ENCODE measurements around the gene CTDP1. TPM values are rescaled to one million over a fixed set of nuclear protein-coding genes. Genes with fewer than 3 reads are reported as not detected.

CTDP1 gene
- total and polyA plus RNA-seq, 9 of the 15 experiments (the other 6 are each of a cell fraction or from before 2014, with no cell fraction given): 0.07 to 19.2 (median 4.0) TPM

DNA sequence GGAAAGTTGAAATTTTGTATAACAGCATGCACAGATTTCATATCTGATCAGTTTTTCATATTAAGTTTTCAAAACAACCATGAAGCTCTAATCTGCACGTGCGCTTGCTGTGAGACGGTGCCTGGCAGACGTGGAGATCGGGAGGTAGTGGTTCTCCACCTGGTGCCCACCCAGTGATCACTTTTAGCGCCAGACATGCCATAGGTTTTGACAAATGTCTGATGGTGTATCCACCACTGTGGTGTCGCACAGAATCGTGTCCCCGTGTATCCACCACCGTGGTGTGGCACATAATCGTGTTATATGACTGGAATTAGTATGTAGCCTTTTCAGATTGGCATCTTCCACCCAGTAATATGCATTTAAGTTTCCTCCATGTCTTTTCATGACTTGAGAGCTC lies 77.2 kb downstream of the CTDP1 start:
- ChIA-PET CTCF (ENCODE audit: low intra/inter-chr PET ratio) (no interaction called here), POLR2A (no interaction called here)
- no peak overlapping the region for H3K9ac ChIP-seq (ENCODE audit: insufficient read depth in 1 of 2, low read depth in 2 of 2, low read length in 2 of 2)
- in situ Hi-C loops (cut with MboI) (no loop called here), intact Hi-C loops (cut with micrococcal nuclease) (no loop called here)
- no peaks in the 10 kb centered on the region for H3K79me2 ChIP-seq (ENCODE audit: control insufficient read depth, insufficient read depth, low read length)
- no peaks in the 10 kb centered on the region for H3K4me1 ChIP-seq (replicated peaks in 1 of 2; ENCODE audit: control insufficient read depth in 2 of 2, insufficient read depth in 2 of 2, low read length in 2 of 2)
- BruUV-seq (replicated peaks): no TSS peak
- no peak for FAIRE-seq
- H3K4me3 ChIP-seq: no peak overlapping the region
- ATAC-seq: no peak
- H2AFZ ChIP-seq (ENCODE audit: low read depth, low read length): no peak overlapping the region
- H3K27me3 ChIP-seq (ENCODE audit: control insufficient read depth in 2 of 2, insufficient read depth in 2 of 2, low read length in 2 of 2): no peaks in the 10 kb centered on the region
- no peaks in the 10 kb centered on the region for H3K9me1 ChIP-seq (ENCODE audit: control insufficient read depth, insufficient read depth, low read length)
- H4K20me1 ChIP-seq (replicated peaks; ENCODE audit: control insufficient read depth, insufficient read depth, low read length): no peaks in the 10 kb centered on the region
- DNase-seq (ENCODE audit: extremely low read depth in 1 of 4, low spot score in 3 of 4): no peak
- no peaks in the 10 kb centered on the region for H3K9me3 ChIP-seq (replicated peaks; ENCODE audit: control insufficient read depth, insufficient read depth, low read depth, low read length)
- H3K36me3 ChIP-seq (ENCODE audit: control insufficient read depth, insufficient read depth, low read length): peaks cover 12% of the 10 kb centered on the region; the same call in 1 of the 3 replicates
- WGBS (ENCODE audit: insufficient coverage, low coverage, missing lambda C conversion rate): 86% methylated on average over 11 of the region's 11 CpGs
- no peak overlapping the region for H3K27ac ChIP-seq (ENCODE audit: extremely low read depth, low read depth, low read length)
- H3K4me2 ChIP-seq (ENCODE audit: insufficient read depth, low read length): no peak overlapping the region
- TF ChIP-seq POLR2A (conservative IDR thresholded peaks at IDR 0.05) (no peak), KLF10 (CRISPR knock-in tag; IDR thresholded peaks at IDR 0.05) (no peak), ZNF282 (CRISPR knock-in tag; IDR thresholded peaks at IDR 0.05) (no peak), EP300 (IDR thresholded peaks at IDR 0.05; ENCODE audit: low read length) (no peak), ESRRB (CRISPR knock-in tag; IDR thresholded peaks at IDR 0.05; ENCODE audit: borderline replicate concordance) (no peak), DNMT1 (IDR thresholded peaks at IDR 0.05) (no peak), KLF6 (CRISPR knock-in tag; IDR thresholded peaks at IDR 0.05; ENCODE audit: borderline replicate concordance) (no peak), MTA2 (IDR thresholded peaks at IDR 0.05; ENCODE audit: low read depth) (no peak), SP2 (IDR thresholded peaks at IDR 0.05; ENCODE audit: extremely low read depth, low read depth, low read length, poor library complexity, severe bottlenecking) (no peak), ADNP (tag; IDR thresholded peaks at IDR 0.05) (no peak), SAP30 (IDR thresholded peaks at IDR 0.05; ENCODE audit: borderline replicate concordance, insufficient read depth, low read depth, low read length, poor library complexity, severe bottlenecking) (no peak), PURB (CRISPR knock-in tag; IDR thresholded peaks at IDR 0.05; ENCODE audit: low read depth) (no peak)
- TF ChIP-seq, protein P1, sequence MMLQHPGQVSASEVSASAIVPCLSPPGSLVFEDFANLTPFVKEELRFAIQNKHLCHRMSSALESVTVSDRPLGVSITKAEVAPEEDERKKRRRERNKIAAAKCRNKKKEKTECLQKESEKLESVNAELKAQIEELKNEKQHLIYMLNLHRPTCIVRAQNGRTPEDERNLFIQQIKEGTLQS (IDR thresholded peaks at IDR 0.05): no peak
- TF ChIP-seq, protein P1 (CRISPR knock-in tag; conservative IDR thresholded peaks at IDR 0.05): no peak
- TF ChIP-seq, protein P2, sequence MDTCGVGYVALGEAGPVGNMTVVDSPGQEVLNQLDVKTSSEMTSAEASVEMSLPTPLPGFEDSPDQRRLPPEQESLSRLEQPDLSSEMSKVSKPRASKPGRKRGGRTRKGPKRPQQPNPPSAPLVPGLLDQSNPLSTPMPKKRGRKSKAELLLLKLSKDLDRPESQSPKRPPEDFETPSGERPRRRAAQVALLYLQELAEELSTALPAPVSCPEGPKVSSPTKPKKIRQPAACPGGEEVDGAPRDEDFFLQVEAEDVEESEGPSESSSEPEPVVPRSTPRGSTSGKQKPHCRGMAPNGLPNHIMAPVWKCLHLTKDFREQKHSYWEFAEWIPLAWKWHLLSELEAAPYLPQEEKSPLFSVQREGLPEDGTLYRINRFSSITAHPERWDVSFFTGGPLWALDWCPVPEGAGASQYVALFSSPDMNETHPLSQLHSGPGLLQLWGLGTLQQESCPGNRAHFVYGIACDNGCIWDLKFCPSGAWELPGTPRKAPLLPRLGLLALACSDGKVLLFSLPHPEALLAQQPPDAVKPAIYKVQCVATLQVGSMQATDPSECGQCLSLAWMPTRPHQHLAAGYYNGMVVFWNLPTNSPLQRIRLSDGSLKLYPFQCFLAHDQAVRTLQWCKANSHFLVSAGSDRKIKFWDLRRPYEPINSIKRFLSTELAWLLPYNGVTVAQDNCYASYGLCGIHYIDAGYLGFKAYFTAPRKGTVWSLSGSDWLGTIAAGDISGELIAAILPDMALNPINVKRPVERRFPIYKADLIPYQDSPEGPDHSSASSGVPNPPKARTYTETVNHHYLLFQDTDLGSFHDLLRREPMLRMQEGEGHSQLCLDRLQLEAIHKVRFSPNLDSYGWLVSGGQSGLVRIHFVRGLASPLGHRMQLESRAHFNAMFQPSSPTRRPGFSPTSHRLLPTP (IDR thresholded peaks at IDR 0.05; ENCODE audit: borderline replicate concordance, extremely low read depth, insufficient read length): no peak
- TF ChIP-seq, protein P3, sequence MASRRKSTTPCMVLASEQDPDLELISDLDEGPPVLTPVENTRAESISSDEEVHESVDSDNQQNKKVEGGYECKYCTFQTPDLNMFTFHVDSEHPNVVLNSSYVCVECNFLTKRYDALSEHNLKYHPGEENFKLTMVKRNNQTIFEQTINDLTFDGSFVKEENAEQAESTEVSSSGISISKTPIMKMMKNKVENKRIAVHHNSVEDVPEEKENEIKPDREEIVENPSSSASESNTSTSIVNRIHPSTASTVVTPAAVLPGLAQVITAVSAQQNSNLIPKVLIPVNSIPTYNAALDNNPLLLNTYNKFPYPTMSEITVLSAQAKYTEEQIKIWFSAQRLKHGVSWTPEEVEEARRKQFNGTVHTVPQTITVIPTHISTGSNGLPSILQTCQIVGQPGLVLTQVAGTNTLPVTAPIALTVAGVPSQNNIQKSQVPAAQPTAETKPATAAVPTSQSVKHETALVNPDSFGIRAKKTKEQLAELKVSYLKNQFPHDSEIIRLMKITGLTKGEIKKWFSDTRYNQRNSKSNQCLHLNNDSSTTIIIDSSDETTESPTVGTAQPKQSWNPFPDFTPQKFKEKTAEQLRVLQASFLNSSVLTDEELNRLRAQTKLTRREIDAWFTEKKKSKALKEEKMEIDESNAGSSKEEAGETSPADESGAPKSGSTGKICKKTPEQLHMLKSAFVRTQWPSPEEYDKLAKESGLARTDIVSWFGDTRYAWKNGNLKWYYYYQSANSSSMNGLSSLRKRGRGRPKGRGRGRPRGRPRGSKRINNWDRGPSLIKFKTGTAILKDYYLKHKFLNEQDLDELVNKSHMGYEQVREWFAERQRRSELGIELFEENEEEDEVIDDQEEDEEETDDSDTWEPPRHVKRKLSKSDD (conservative IDR thresholded peaks at IDR 0.05; ENCODE audit: low read length): no peak
